HG02938 (cell line): ENCODE measurements around the gene RNF220.

Experiments used
- ATAC-seq: cut with Tn5 transposase; IDR thresholded peaks from one replicate; pipeline ENCODE4 v1.9.1; 2021; ENCODE audit warnings: mild to moderate bottlenecking, moderate library complexity; ENCODE audit not compliant: unreplicated experiment

Gene RNF220

DNA sequence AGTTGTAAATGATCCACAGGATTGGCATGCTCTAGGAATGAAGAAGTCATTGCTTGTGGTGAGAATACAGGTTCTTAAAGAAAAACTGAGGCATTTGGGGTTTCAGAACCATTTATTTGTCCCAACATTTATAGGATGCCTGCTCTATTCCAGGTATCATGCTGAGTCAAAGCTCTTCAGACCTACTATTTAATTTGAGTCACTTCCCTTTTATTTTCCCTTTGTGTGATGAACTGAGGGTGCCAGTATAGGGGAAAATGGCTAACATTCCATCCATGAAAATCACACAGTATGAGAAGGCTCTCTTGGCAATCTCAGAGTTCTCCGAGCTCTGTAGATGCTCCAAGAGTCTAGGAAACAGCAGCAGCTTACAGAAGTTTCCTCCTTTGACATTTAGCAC is 110.4 kb downstream of the RNF220 start:
- ATAC-seq, result no peak

DNA sequence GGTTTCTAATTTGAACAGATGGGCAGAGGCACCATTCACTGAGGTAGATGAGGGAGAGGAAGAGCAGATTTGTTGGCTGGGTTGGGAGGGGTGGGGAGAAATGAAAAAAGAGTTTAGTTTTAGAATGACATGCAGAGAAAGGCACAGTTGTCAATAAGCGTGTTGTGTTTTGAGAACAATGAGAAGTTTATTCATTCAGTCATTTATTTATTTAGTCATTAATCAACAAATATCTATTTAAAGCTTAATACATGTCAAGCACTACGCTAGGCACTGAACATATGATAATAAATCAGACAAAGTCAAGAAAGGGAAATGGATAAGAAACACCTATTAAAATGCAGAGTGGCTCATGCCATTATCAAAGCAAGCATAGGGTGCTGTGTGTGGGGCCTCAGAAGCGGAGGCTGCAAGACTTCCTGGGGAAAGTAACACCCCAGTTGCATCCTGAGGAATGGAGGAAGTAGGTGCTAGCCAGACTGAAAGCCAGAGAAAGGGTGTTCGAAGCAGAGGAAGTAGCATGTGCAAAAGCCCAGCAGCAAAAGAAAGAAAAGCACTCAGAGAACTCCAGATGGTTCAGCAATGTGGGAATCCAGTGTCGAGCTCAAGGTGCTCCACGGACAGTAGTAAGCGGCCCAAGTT is 114.1 kb downstream of the RNF220 start:
- ATAC-seq, result no peak

DNA sequence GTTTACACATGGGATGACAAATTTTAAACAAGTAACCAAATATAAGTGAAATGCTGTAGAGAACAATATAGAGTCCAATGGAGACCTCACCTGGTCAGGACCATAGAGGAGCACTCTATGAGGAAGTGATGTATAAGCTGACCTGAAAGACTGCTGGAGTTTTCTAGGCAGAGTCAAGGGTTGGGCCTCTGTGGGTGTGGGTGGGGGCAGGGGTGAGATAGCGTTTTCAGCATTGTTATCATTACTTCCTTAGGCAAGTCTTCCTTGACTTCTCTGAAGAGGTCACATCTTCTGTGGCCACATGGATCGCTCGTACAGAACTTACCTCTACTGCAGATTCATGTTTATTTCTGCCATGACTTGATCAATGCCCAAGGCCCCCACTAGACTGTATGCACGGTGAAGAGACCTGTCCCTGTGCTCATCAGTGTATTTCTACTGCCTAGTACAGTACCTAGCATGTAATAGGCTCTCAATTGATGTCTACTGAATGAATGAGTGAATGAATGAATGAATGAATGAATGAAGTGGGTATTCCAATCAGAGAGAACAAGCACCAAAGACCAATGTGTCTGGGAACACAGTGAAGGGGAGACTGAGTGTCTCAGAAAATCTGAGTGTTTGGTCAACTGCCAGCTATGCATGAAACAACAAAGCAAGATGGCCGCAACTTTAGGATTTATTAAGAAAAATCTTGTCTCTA is 116.5 kb downstream of the RNF220 start:
- no peak for ATAC-seq

DNA sequence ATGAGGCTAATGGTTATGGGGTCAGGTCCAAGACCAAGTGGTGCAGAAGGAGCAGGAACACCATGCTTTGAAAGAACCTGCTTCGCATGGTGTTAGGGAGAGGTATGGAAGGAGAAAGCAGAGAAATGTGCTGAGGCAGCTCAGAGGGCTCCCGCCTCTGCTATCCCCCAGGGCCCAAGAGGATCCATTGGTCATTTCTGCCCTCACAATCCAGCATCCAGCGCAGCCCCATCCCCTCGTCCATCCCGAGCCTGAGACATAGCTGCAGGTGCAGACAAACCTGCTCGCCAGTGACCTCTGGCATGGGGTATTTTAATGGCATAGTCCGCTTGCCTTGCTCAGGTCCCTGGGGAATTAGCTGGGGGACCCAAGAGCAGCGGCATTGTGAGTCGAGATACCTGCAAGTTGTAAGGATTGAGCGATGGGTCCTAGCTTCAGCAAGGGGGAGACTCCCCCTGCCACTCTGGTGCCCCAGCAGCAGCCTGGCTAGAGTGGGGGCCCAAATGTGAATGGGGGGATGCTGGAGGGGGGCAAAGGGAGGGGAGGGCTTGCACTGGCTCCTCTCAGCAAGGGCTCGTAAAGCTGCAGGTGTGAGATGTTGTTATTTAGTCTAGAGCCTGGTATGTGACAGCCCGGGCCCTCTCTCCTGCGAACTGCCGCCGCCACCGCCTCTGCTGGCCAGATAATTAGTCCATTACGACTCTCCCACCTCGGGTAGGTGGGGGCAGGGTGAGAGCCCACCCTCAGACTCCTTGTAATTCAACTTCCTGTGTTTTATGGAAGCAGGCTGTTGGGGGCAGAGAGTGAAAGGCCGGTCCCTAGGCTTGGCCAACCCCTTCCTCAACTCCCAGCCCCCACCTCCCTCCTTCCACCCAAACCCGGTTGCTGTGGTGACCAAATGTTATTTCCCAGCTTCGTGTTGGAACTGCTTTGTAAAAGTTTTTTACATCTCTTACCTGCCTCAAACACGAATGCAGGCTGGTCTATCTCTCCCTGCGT is 118.8 kb downstream of the RNF220 start:
- ATAC-seq, result no peak

DNA sequence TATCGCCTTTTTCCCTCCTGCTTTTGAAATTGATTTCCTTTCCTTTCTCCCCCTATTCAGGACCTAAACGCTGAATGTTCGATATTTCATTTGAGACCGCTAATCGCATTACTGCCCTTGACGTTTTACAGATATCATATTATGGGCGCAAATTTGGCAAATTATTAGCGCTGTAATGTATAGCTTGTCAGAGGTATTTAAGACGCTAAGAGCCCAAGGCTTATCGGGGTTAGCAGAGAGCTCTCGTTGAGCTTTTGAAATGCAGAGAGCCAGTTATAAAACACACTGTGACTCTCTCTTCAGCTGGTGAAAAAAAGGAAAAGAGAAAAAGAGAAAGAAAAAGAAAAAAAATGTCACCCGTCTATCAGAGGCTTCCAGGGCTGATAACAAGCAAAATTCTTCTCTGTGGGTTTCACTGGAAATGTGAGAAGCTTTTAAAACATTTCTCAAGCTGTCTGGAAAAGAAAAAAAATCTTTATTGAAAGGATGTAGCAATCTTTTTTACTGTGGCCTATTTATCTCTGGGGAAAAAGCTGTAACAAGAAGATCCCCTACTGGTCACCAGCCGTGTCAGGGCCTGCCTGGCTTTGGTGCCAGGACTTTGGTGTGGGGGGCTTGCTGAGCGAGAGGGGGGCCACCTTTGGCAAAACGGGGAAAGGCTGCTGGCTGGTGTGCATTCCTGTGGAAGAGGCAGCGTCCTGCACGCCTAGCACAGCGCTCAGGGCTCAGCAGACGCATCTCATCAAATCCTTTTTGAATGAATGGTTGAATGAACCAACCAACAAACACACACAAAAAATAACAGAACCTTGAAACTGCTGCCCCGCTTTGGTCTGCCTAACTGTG is 119.8 kb downstream of the RNF220 start:
- ATAC-seq, result no peak

DNA sequence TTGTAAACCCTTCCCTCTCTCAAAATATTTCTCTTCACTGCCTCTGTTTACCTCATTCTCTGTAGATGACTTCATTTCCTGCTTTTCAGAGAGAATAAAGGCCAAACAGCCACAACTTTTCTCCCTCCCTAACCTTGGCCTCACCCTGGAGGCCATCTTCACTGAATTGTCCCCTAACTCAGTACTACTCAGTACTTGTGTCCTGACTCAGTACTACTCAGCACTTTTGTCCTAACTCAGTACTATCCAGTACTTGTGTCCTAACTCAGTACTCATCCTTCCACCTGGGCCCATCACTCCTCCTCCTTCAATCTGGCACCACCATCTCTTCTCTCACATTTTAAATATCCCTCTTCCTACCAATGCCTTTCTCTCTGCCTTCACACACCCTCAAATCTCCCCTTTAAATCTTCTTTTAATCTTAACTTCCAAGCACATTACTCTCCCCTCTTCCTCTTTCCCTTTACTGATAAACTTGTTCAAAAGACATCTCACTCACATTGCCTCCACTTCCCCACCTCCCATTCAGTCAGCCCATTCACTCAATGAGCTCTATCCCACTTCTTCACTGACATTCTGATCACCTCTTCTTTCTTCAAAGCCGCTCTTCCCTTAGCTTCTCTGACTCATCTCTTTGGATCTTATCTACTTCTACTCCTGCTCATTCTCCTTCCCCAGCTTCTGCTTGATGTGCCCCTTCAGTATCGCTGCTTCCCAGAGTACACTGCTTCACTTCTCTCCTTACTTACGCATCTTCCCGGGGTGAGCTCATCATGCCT is 121.4 kb downstream of the RNF220 start:
- ATAC-seq, result no peak

DNA sequence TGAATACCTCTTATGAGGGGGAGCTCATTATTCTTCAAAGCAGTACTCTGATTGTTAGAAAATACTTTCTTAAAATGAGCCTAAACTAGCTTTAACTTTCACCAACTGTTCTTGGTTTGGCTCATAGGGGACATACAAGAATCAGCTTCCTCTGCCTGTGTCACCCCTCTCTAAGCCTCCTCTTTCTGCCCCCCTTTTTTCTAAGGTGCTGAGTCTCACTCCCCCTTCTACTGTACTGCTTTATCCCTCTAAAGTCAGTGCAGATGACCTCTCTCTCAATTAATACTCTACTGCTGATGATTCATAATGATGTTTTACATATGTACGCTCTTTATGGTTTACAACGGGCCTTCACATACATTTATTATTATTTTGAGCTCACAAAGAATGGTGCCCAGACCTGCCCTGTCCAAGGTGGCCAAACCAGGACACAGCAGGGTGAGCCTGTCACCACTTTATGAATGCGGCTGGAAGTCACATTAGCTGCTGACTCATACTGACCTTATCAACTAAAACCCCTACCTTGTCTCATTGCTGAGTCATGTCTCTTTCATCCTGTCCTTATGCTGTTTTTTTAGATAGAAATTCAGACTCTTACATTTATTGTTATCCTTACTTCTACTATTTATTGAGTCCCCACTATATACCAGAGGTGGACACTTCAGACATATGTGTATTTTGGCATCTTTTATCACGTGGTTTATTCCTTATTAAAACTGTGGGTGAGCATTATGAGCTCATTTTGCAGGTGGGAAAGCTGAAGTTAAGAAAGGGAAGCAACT is 126.9 kb downstream of the RNF220 start:
- ATAC-seq, result no peak

DNA sequence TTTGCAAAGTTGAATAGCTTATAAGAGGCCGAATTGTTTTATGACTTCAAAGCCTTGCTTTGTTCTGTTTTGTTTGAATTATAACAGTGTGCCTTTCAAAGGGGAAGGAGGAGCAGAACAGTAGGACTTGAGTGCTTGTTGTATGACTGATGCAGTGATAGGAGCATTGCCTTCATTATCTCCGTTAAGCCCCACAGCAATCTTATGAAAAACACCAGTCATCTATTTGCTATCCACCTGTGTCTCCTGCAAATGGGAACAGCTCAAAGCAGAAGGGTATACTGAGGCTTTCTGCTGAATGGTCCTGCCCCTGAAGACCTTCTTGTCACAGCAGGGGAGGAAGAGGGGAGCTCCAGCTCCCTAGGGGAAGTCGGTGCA is 127.5 kb downstream of the RNF220 start:
- no peak for ATAC-seq

DNA sequence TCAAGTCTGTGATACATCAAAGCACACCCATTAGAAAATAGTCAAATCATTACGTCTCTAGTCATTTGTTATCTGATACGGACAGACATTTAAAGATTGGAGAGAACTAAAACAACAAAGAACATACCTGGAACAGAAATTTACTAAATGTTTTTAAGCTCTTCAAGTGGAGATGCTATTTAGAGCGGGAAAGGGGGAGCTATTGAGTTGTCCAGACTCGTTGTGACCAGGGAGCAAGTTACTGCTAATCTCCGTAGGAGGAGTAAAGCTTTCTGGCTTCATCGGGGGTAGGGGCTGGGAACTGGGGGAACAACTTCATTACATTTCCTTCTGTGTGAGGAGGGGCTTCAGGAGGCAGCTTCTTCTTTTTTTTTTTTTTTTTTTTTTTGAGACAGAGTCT is 129.7 kb downstream of the RNF220 start:
- ATAC-seq, result no peak

DNA sequence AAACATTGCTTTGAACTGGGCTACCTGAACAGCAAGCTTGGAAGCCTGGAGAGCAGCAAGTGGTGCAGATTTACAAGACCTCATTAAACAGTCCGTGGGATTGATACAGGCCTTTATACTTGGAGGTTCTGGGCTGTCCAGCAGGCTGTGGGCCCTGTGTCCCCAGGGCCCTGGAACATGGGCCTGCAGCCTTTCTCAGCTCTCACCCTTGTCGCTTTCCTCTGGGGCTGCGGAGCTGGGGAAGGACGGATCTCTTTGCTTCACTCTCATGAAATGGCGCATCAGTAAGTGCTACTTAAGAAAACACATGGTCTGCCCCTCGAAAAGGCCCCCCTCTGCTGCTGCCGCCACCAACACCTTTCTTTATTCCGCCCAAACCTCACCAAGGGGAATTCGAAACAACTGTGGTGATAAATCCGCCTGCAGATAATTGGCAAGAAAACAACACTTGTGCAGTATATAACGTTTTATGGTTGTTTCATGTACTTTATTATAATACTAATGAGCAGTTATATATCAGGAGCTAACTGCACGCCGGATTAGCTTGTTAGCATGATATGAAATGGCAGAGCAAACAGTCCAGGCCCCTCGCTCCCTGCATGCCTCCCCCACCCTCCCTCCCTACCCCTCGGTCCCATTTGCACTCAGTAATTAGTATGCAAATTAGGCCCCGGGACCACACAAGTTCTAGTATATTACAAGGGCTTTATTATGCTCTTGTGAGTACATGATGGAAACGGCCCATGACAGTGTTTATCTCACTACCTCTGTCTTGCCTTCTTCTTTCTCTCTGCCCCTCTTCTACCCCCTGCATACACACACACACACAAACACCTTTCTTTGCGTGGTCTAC is 131.5 kb downstream of the RNF220 start:
- ATAC-seq, result no peak

DNA sequence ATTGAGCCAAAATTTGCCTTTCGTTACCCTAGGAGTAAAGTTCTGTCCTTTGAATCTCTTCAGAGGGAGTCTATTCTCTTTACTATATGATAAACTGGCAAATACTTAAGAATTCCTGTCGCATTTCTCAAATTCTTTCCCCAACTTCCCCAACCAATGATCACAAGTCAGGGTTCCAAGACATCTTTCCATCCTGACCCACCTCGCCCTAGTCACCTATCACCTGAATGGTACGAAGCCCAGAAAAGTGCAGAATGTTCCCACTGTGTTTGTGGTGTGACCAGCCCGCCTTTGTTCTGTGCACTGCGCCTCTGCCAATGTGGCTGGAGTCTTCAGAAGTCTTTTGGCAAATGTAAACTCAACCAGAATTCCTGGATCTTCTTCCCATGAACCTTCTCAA is 132.5 kb downstream of the RNF220 start:
- ATAC-seq, result no peak

DNA sequence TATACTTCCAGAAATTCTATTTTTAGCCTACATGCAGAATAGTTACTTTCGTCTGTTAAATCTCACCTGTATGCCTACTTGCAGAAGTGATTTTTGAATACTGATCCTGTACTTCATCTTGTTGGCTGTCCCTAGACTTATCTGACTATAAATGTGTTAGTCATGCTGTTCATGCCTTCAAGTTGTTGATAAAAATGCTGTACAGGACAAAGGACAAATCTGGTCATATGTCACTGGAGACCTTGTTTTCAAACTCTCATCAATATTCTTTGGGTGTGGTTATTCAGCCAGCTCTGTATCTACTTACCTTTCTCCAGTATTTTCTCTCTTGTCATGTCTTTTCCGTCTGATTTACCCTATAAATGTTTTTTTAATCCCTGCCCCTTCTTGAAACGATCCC is 132.9 kb downstream of the RNF220 start:
- ATAC-seq, result no peak

DNA sequence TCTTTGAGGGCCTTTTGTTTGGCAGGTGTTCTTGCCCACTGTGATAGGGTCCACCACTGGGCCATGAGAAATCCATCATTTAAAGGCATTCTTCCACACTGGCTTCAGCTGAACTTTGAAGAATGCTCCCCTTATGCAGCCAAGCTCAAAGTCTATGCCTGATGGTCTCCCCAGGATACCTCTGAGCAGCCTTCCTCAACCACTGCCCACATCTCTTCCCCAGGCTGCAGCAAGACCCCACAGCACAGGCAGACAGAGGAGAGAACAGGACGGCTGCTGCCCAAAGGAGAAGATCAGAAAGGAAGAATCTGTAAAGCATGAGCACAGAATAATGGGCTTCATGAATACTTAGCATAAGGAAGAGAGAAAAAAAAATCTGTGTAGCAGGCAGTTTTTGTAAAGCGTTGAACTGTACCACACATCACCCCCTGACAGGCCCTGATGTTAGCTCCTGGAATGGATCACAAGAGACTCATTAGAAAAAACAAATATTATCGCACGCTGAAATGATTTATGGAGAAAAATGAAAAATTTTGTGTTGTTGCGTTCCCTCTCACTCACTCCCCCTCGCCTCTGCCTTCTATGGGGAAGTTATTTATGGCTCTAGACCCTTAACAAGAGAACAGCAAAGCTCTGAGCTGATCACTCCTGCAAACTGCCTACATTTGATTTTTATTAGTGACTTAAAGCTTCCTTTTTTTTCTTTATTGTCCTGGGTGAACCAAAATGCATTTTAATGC is 135.1 kb downstream of the RNF220 start:
- ATAC-seq, result no peak

DNA sequence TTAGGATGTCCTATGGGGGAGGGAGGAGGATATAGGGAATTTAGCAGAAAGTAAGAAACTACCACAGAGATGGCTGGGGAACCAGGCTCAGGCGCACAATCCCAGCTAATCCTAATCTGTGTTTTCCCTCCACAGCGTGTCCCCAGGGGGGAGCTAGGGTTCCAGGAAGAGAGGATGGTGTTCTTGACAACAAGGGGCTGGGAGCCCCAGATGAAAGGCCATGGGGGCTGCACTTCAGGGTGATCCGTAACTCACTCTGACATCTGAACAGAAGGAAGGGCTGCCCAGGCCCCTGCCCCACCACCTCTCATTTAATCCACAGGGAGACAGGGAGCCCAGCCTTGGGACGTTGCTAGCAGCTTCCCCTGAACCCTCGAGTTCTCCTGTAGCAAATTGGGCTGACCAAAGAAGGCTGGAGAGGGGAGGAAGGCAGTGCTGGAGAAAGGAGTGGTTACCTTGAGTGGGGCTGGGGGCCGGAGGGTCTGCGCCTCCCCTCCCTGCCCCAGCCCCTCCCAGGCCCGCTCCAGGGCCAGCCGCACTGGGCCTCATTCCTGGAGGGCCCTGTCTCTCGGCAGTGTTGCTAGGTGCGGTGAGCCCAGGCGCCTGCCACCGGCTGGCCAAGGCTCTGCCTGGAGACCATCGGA is 137.5 kb downstream of the RNF220 start:
- ATAC-seq, result no peak

DNA sequence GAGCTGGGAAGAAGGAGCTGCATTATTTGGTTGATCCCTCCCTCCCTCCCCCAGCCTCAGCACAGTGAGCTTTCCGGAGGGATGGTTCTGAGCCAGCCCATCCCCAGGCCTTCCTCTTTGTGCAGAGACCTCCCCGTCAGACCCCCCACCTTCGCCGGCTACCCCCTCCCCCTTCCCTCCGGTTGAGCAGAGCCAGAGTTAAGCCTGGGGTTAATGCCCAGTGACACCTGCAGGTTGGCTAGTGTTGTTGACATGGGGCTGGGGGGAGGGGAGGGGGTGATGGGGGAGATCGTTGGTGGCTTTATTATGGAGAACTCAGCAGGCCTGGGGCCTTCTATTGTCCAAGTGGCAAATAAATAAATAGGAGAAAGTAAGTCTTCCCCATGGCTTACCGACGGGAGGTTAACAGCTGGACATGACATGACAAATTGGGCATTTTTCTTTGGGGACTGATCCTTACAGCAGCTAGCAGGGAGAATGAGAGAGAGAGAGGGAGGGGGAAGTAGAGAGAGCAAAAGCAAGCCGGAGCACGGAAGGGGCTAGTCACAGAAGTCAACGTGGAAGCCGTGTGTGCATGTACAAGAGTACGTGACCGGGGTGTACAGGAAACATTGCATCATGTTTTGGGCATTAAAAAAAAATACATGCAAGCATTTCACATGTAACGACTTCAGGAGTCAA is 138.1 kb downstream of the RNF220 start:
- no peak for ATAC-seq

DNA sequence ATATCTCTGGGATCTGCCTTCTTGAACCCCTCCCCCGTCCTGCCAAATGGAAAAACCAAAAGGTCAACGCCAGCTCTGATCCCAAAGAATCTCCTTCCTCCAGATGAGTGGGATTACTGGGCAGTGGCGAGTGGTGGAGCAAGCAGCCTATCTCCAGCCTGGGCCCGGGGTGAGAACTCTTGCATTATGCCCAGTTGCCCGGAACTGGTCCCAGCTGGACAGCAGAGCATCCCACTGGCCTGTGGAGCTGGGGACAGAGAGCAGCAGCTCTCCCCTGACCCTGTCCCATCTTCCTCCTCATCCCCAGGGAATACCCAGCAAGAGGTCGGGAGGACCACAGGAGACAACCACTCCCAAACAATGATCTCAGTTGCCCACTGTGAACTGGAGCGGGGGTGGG is 138.7 kb downstream of the RNF220 start:
- ATAC-seq, result no peak

DNA sequence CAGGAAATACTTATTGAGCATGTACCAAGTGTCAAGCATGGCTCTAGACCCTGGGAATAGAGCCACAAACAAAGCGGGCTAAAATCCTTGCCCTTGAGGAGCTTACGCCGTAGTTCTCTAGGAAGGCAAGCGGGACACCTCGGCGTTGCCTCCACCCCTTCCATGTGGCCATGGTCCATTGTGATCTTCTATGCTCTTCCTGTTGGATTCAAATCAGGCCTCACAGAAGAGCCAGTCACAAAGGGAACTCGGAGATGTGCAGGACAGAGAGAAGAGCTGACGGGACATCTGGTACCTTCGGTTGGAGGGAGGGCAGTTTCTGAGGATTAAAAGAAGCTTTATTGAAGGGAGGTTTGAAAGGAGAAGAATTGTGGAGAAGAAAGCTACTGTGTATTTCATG is 139.9 kb downstream of the RNF220 start:
- ATAC-seq, result no peak
